C4-2B (cell line): ENCODE measurements around the gene CASZ1.

Experiments
- CTCF ChIP-seq: fragments of 450-650 bp; conservative IDR thresholded peaks from 2 replicates; pipeline ENCODE4 v1.5.1; 2017; ENCODE audit warnings: mild to moderate bottlenecking
- ZFX ChIP-seq: fragments of 450-650 bp; IDR thresholded peaks from 2 replicates; pipeline ENCODE4 v1.6.1; 2017

GRCh38 chr1:10708757-10709156 lies 87.7 kb downstream of the CASZ1 start:
- TF ChIP-seq CTCF, result no peak
- no peak for TF ChIP-seq ZFX
